Calu3 (cell line): Measurements from ENCODE around the gene ZNF148. TPM values are rescaled to one million over a fixed set of nuclear protein-coding genes. Genes with fewer than 3 reads are reported as not detected.

Source experiments
- BruUV-seq: library from RNA; stranded (reverse); fragments of 400-500 nt; replicated peaks from 2 replicates; lab custom pipeline; 2021; lab: Mats Ljungman, UMichigan
- CTCF ChIA-PET: fragments of 300-600 bp; sonication (Branson Sonifier 250); formaldehyde crosslinking; loops from one replicate; lab custom pipeline; 2022; ENCODE audit warnings: antibody characterized with exemption; lab: Charles Lee
- DNase-seq: peaks from one replicate; pipeline ENCODE4 v3.0.0; 2022
- H3K27ac Mint-ChIP-seq: one replicate; pipeline ENCODE4 v1.8.0; 2022; ENCODE audit warnings: mixed read lengths; ENCODE audit not compliant: unreplicated experiment
- H3K27me3 Mint-ChIP-seq: one replicate; pipeline ENCODE4 v1.8.0; 2022; ENCODE audit warnings: mixed read lengths; ENCODE audit not compliant: unreplicated experiment
- H3K36me3 Mint-ChIP-seq: one replicate; pipeline ENCODE4 v1.8.0; 2022; ENCODE audit warnings: mild to moderate bottlenecking, moderate library complexity, mixed read lengths; ENCODE audit not compliant: insufficient read depth, unreplicated experiment
- H3K4me1 Mint-ChIP-seq: one replicate; pipeline ENCODE4 v1.8.0; 2022; ENCODE audit warnings: mild to moderate bottlenecking, low read depth, mixed read lengths; ENCODE audit not compliant: unreplicated experiment
- H3K4me3 Mint-ChIP-seq: one replicate; pipeline ENCODE4 v1.8.0; 2022; ENCODE audit warnings: mild to moderate bottlenecking, low read depth, moderate library complexity, mixed read lengths; ENCODE audit not compliant: unreplicated experiment
- H3K9me3 Mint-ChIP-seq: one replicate; pipeline ENCODE4 v1.8.0; 2022; ENCODE audit warnings: low read depth, mixed read lengths; ENCODE audit not compliant: unreplicated experiment
- intact Hi-C: fragments of 100-400 bp; cut with micrococcal nuclease; formaldehyde crosslinking; loops from one replicate; pipeline ENCODE4 v1.10.0; 2022; ENCODE audit not compliant: unreplicated experiment
- total RNA-seq: library from RNA; stranded (reverse); gene quantifications from 2 replicates; pipeline ENCODE4 v1.2.3, GENCODE V29; 2022
- TF ChIP-seq, protein P1 (sequence below): fragments of 200-600 bp; IDR thresholded peaks from one replicate; pipeline ENCODE4 v1.8.0; 2022; ENCODE audit warnings: antibody characterized with exemption; ENCODE audit not compliant: unreplicated experiment

Gene ZNF148
- total RNA-seq, 1 experiment from 2014 or later, result 55.0 TPM

DNA sequence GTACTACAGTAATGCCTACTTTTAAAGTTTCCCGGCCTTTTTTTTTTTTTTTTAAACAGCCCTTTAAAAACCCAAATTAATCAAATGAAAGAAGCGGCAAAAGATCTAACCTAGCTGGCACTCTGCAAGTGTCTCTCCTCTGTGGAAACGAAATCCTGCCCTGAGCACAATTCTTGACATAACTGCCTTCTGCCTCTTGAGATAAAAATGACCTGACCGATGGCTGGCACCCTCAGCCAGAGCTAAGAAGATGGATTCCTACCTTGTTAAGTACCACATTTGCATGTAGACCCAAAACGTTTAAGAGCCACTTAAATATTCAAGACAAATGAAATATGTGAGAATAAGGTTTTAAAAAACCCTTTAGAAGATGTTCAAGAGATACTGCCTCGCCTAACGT, 146.0 kb downstream of the ZNF148 start:
- Mint-ChIP-seq H3K4me3 (no peak overlapping the region), H3K27ac (no peak overlapping the region), H3K27me3 (no peaks in the 10 kb centered on the region), H3K4me1 (peaks cover 21% of the 10 kb centered on the region), H3K36me3 (peaks cover 9% of the 10 kb centered on the region), H3K9me3 (no peaks in the 10 kb centered on the region)
- CTCF ChIA-PET, result no interaction called here
- no peak for DNase-seq
- TF ChIP-seq, protein P1, sequence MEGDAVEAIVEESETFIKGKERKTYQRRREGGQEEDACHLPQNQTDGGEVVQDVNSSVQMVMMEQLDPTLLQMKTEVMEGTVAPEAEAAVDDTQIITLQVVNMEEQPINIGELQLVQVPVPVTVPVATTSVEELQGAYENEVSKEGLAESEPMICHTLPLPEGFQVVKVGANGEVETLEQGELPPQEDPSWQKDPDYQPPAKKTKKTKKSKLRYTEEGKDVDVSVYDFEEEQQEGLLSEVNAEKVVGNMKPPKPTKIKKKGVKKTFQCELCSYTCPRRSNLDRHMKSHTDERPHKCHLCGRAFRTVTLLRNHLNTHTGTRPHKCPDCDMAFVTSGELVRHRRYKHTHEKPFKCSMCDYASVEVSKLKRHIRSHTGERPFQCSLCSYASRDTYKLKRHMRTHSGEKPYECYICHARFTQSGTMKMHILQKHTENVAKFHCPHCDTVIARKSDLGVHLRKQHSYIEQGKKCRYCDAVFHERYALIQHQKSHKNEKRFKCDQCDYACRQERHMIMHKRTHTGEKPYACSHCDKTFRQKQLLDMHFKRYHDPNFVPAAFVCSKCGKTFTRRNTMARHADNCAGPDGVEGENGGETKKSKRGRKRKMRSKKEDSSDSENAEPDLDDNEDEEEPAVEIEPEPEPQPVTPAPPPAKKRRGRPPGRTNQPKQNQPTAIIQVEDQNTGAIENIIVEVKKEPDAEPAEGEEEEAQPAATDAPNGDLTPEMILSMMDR, result no peak
- intact Hi-C loops, result no loop called here
- BruUV-seq, result no TSS peak

DNA sequence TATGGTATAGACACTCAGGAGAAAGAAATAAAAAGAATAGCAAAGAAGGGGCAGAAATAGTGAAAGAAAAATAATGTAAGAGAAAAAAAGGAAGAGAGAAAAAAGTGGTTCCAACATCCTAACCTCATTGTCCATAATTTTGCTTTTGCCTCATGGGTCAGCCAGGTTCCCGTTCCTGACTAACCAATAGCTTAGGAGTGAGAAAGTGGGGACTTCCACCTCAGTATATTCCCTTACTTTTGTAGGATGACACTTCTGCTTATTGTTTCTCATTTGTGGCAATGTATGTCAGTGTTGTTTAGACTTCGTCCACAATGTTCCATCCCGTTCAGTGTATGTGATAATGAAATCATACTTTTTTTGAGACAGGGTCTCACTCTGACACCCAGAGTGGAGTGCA, 153.3 kb downstream of the ZNF148 start:
- TF ChIP-seq, protein P1, result no peak
- CTCF ChIA-PET, result no interaction called here
- no peaks in the 10 kb centered on the region for H3K9me3 Mint-ChIP-seq
- no peaks in the 10 kb centered on the region for H3K27me3 Mint-ChIP-seq
- intact Hi-C loops, result no loop called here
- H3K36me3 Mint-ChIP-seq, result no peaks in the 10 kb centered on the region
- no peak overlapping the region for H3K27ac Mint-ChIP-seq
- no peaks in the 10 kb centered on the region for H3K4me1 Mint-ChIP-seq
- DNase-seq, result no peak
- BruUV-seq, result no TSS peak
- no peak overlapping the region for H3K4me3 Mint-ChIP-seq

DNA sequence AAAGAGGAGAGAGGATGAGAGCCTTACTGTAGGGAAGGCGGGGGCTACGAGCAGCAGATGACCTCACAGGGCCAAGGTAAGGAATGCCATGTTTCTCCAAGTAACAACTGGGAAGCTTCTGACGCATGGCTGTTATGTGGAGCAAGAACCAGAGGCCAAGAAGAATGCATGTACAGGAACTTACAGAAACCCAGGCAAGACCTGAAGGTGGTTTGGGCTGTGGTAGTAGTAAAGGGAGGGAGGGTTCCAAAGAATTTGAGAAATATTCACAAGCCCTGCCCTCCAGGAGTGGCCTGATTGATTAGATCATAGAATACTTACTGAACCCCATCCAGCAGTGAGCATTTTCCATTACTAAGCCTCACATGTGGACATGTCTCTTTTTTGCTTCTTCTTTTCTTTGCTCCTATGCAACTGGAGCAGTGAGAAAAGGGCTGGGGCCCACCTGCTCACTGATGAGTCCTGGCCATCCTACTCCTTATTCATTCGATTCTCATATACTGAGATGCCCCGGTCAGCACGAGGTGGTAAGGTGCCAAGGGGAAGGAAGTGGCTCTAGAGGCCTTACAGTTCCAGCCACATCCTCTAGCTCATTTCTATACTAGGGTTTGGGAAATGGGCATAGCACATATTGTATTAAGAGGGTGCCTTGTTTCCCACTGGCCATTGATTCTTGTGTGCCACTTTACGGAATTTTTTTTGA, 154.2 kb downstream of the ZNF148 start:
- H3K27ac Mint-ChIP-seq, result no peak overlapping the region
- no peak overlapping the region for H3K4me3 Mint-ChIP-seq
- intact Hi-C loops, result no loop called here
- CTCF ChIA-PET, result no interaction called here
- no TSS peak for BruUV-seq
- no peaks in the 10 kb centered on the region for H3K9me3 Mint-ChIP-seq
- no peak for DNase-seq
- TF ChIP-seq, protein P1, result no peak
- no peaks in the 10 kb centered on the region for H3K27me3 Mint-ChIP-seq
- no peaks in the 10 kb centered on the region for H3K4me1 Mint-ChIP-seq
- H3K36me3 Mint-ChIP-seq, result no peaks in the 10 kb centered on the region

DNA sequence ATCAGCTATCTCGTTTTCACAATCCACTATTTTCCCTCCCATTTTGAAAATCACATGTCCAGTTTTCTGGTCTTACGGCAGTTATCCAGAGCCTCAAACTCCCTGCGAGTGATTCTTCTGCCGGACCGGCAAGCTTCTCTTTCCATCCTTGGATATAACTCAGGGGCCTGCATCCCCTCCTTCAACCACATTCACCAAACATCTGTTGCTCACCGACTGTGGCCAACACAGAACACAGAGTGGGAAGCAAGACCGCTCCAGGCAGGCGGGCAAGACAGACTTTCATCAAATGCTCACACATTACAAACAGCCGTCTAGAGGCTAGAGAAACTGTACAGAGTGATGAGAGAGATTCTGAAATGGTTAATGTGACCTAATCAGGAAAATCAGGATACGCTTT, 154.9 kb downstream of the ZNF148 start:
- H3K9me3 Mint-ChIP-seq, result no peaks in the 10 kb centered on the region
- no peaks in the 10 kb centered on the region for H3K27me3 Mint-ChIP-seq
- H3K36me3 Mint-ChIP-seq, result no peaks in the 10 kb centered on the region
- intact Hi-C loops, result no loop called here
- no TSS peak for BruUV-seq
- CTCF ChIA-PET, result no interaction called here
- H3K27ac Mint-ChIP-seq, result no peak overlapping the region
- H3K4me1 Mint-ChIP-seq, result no peaks in the 10 kb centered on the region
- TF ChIP-seq, protein P1, result no peak
- DNase-seq, result no peak
- H3K4me3 Mint-ChIP-seq, result no peak overlapping the region
